Anterior cingulate cortex (tissue), 58 donors: Measurements from ENCODE around the gene ZBTB44.
"Not testable (repeated sequence)": the region's sequence is repeated elsewhere in the genome, so short reads cannot be mapped to it uniquely, and the experiment has no call there.

Experiments
- DNase-seq, 58 donors: peaks; one replicate each; lab custom pipeline; 2025; lab: John Stamatoyannopoulos, UW

Gene ZBTB44, protein sequence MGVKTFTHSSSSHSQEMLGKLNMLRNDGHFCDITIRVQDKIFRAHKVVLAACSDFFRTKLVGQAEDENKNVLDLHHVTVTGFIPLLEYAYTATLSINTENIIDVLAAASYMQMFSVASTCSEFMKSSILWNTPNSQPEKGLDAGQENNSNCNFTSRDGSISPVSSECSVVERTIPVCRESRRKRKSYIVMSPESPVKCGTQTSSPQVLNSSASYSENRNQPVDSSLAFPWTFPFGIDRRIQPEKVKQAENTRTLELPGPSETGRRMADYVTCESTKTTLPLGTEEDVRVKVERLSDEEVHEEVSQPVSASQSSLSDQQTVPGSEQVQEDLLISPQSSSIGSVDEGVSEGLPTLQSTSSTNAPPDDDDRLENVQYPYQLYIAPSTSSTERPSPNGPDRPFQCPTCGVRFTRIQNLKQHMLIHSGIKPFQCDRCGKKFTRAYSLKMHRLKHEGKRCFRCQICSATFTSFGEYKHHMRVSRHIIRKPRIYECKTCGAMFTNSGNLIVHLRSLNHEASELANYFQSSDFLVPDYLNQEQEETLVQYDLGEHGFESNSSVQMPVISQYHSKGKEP

GRCh38 chr11:130314750-130315285, at the start of gene ZBTB44:
TSS of gene ZBTB44 (minus strand) at chr11:130314917. CDS start at chr11:130261873, 53,044 bp downstream.
- DNase-seq, result peak in 57 of 58 donors; percentile 57 to 98 (median 92)

GRCh38 chr11:130359419-130359818, 44.7 kb upstream of the ZBTB44 start:
- DNase-seq, result no peak

GRCh38 chr11:130358398-130358797, 43.7 kb upstream of the ZBTB44 start:
- DNase-seq, result no peak

DNA sequence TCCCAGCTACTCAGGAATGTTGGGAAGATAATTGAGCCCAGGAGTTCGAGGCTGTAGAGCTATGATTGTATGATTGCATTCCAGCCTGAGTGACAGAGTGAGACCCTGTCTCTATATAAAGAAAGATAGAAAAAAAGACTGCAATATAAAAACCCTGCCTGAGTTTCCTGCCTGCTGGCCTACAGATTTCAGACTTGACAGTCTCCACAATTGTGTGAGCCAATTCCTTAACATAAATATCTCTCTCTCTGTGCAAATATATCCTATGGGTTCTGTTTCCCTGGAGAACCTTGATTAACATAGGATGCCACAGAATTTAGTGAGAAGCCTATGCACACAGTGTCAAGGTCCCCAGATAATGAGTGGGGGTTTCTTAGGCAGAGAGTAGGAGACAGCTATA, 32.5 kb upstream of the ZBTB44 start:
- DNase-seq, result no peak

- no peak for DNase-seq
Measured at GRCh38 chr11:130344841-130345240, 30.1 kb upstream of the ZBTB44 start.

DNA sequence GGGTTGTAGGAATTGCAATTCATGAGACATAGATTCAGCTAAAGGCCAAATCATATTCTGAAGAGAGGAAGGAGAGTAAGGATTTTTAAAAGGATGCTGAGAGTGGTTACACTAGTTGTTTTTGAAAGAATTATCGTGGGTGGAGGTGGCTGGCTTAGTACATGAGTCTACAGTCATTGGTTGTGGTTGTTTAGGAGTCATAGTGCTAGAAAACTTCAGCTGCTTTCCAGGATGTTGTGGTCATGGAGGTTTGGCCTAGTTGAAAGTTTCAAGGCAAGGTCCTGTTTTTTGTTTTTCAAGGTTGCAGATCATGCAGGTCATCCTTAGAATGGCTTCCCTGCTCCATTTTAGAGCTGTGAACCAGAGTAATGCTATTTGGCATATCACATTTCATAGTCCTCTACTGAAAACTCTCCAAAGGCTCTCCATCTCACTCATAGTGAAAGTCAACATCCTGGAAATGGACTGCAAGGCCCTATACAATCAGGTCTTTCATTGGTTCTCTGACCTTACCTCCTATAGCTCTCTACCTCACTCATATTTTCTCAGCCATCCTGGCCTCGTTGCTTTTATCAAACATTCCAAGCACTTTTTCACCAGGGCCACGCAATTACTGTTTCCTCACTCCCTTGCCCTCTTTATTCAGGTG, 26.1 kb upstream of the ZBTB44 start:
- DNase-seq, result no peak

- DNase-seq, result no peak
Measured at GRCh38 chr11:130338667-130339066, 23.9 kb upstream of the ZBTB44 start.

DNA sequence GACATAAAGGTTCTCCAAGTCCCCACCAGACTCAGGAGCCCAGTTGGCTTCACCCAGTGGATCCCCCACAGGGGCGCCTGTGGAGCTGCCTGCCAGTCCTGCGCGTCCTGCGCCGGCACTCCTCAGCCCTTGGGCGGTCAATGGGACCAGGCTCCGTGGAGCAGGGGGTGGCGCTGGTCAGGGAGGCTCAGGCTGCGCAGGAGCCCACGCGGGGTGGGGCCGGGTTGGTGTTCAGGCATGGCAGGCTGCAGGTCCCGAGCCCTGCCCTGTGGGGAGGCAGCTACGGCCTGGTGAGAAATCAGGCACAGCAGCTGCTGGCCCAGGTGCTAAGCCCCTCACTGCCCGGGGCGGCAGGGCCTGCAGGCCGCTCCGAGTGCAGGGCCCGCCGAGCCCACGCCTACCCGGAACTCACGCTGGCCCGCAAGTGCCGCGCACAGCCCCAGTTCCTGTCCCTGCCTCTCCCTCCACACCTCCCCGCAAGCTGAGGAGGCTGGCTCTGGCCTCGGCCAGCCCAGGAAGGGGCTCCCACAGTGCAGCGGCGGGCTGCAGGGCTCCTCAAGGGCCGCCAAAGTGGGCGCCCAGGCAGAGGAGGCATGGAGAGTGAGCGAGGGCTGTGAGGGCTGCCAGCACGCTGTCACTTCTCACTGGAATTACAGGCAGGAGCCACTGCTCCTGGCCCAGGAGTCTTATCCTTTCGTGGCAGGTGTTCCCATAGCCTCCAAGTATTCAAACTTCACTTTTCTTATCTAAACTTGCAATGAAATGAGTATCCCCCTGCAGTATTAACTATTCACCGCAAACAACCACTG, 22.8 kb upstream of the ZBTB44 start:
- no peak for DNase-seq

DNA sequence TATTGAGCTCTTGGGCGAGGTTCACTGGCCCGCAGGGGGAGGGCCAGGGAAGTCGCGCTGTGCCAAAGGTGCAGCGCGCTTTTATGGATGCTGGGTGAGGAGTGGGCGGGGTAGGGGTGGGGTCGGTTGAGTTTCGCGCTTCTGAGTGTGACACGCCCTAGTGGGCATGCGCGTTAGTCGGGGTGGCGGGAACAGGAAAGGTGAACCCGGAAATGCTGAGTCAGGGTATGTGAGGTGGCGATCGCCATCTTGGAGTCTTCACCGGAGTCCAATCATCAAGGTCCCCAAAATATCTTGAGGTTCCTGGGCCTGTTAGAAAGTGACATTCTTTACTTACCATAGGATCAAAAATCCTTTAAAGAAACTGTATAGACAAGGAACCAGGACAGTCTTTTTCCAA, 16.7 kb upstream of the ZBTB44 start:
- DNase-seq, result not testable (repeated sequence)

GRCh38 chr11:130330101-130330684, 15.5 kb upstream of the ZBTB44 start:
- no peak for DNase-seq

GRCh38 chr11:130328420-130328819, 13.7 kb upstream of the ZBTB44 start:
- DNase-seq, result no peak

- DNase-seq, result no peak
Measured at GRCh38 chr11:130327716-130328115, 13.0 kb upstream of the ZBTB44 start.

GRCh38 chr11:130325691-130326090, 11.0 kb upstream of the ZBTB44 start:
- DNase-seq, result no peak

DNA sequence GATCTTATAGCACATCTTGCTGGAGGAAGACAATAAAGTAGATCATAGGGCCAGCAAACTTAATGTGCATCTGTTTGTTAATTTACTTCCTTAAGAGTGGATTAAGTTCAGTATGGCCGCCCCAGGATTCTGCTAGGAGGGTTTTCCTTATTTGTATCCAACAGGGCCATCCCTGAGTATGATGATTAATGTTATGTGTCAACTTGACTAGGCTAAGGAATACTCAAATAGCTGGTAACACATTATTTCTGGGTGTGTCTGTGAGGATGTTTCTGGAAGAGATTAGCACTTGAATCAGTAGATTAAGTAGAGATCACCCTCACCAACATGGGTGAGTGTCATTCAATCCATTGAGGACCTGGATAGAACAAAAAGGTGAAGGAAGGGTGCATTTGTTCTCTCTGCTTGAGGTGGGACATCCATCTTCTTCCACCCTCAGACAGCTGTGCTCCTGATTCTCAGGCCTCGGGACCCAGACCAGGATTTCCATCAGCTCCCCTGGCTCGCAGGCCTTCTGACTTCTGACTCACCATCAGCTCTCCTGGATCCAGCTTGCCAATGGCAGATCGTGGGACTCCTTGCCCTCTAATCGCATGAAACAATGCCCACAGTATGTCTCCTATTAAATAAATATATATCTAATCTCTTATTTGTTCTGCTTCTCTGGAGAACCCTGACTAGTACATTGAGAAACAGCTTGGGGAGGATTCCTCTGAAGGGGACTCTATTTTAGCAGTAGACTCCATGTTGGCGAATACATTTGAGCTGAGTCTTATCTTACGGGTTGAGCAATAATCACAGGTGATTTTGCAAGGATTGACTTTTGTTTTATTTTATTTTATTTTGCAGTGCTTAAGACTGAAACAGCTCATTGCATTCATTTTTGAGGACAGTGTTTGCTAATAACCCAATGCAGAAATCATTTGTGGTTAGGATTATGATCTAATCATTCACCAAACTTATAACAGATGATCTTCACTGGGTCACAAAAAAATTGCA, 9.0 kb upstream of the ZBTB44 start:
- no peak for DNase-seq

- DNase-seq, result no peak
Measured at GRCh38 chr11:130322126-130322525, 7.4 kb upstream of the ZBTB44 start.

DNA sequence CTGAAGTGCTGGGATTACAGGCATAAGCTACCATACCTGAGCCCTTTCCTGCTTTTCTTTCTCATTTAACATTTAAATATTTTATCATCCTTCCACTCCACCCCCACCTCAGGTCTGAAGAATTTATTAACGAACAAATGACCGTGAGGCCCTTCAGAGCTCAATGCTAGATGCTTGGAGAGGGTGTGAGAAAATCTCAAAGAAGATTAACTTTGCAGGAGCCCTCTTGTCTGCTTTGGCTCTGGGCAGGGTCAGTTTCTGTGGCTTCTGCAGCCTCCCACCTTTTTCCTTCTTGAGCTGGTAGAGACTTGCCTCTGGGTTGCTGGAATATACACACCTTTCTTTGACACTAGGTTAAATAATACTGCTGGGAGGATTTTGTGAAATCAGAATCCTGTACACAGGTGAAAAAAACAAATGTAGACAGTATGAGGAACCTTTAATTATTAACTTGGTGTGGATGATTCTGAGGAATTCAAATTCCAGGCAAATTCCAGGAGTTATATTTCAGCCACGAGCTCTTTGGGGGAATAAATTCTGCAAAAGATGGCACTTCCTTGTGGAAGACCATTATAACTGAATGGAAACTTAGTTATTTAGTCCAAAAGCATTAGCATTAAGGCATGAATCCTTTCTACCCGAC, 3.4 kb upstream of the ZBTB44 start:
- DNase-seq, result no peak

- peak in 19 of 58 donors; percentile 3 to 44 (median 19) for DNase-seq
Measured at GRCh38 chr11:130315354-130315970, 745 bp upstream of the ZBTB44 start.
